ENCODE results near the gene STK31.

STK31 gene

GRCh38 chr7:23804707-23805106 is 94.7 kb downstream of the STK31 start:
- Histone ChIP-seq H3K4me2 (ENCODE audit: low read depth, low read length, poor library complexity, severe bottlenecking) (no peak overlapping the region), H3K36me3 (ENCODE audit: insufficient read depth, low read length) (no peaks in the 10 kb centered on the region), H3K4me3 (ENCODE audit: low read length, poor library complexity, severe bottlenecking) (no peak overlapping the region), H3K9ac (ENCODE audit: low read depth, low read length, poor library complexity, severe bottlenecking) (no peak overlapping the region), H3K4me1 (ENCODE audit: insufficient read depth, low read length, poor library complexity, severe bottlenecking) (no peaks in the 10 kb centered on the region), H3K79me2 (ENCODE audit: insufficient read depth, low read length) (no peaks in the 10 kb centered on the region), H3F3A (ENCODE audit: low read depth) (no peaks in the 10 kb centered on the region), H4K20me1 (ENCODE audit: insufficient read depth, low read length, poor library complexity, severe bottlenecking) (no peaks in the 10 kb centered on the region), H3K9me3 (ENCODE audit: insufficient read depth, low read depth, low read length) (0 out of 2 replicates have a peak, but pooled peaks cover under 1% of the 10 kb centered on the region), H2AFZ (ENCODE audit: low read length) (no peak overlapping the region), H3K9me2 (replicated peaks; ENCODE audit: low read depth, low read length) (no peaks in the 10 kb centered on the region), H3K27me3 (ENCODE audit: insufficient read depth, low read length, poor library complexity, severe bottlenecking) (no peaks in the 10 kb centered on the region)
- no peak for TF ChIP-seq CTCF (conservative IDR thresholded peaks at IDR 0.05; ENCODE audit: low read length)
- TF ChIP-seq EZH2phosphoT487 (IDR thresholded peaks at IDR 0.05; ENCODE audit: borderline replicate concordance): no peak

GRCh38 chr7:23808421-23808820 is 98.4 kb downstream of the STK31 start:
- H3K4me2 ChIP-seq (ENCODE audit: low read depth, low read length, poor library complexity, severe bottlenecking): no peak overlapping the region
- no peak overlapping the region for H3K4me3 ChIP-seq (ENCODE audit: low read length, poor library complexity, severe bottlenecking)
- TF ChIP-seq EZH2phosphoT487 (IDR thresholded peaks at IDR 0.05; ENCODE audit: borderline replicate concordance): no peak
- TF ChIP-seq CTCF (conservative IDR thresholded peaks at IDR 0.05; ENCODE audit: low read length): no peak
- H3F3A ChIP-seq (ENCODE audit: low read depth): no peaks in the 10 kb centered on the region
- H3K27me3 ChIP-seq (ENCODE audit: insufficient read depth, low read length, poor library complexity, severe bottlenecking): no peaks in the 10 kb centered on the region
- peaks cover 3% of the 10 kb centered on the region; the same call in 1 of the 2 replicates for H3K9me3 ChIP-seq (ENCODE audit: insufficient read depth, low read depth, low read length)
- no peaks in the 10 kb centered on the region for H3K9me2 ChIP-seq (replicated peaks; ENCODE audit: low read depth, low read length)
- H4K20me1 ChIP-seq (ENCODE audit: insufficient read depth, low read length, poor library complexity, severe bottlenecking): no peaks in the 10 kb centered on the region
- no peaks in the 10 kb centered on the region for H3K36me3 ChIP-seq (ENCODE audit: insufficient read depth, low read length)
- no peaks in the 10 kb centered on the region for H3K79me2 ChIP-seq (ENCODE audit: insufficient read depth, low read length)
- no peak overlapping the region for H3K9ac ChIP-seq (ENCODE audit: low read depth, low read length, poor library complexity, severe bottlenecking)
- H3K4me1 ChIP-seq (ENCODE audit: insufficient read depth, low read length, poor library complexity, severe bottlenecking): peaks cover 4% of the 10 kb centered on the region
- no peak overlapping the region for H2AFZ ChIP-seq (ENCODE audit: low read length)

- Histone ChIP-seq H3K9ac (ENCODE audit: low read depth, low read length, poor library complexity, severe bottlenecking) (no peak overlapping the region), H3K79me2 (ENCODE audit: insufficient read depth, low read length) (no peaks in the 10 kb centered on the region), H3F3A (ENCODE audit: low read depth) (no peaks in the 10 kb centered on the region), H3K9me3 (ENCODE audit: insufficient read depth, low read depth, low read length) (peaks cover 3% of the 10 kb centered on the region; the same call in 1 of the 2 replicates), H3K27me3 (ENCODE audit: insufficient read depth, low read length, poor library complexity, severe bottlenecking) (no peaks in the 10 kb centered on the region), H2AFZ (ENCODE audit: low read length) (no peak overlapping the region), H3K4me2 (ENCODE audit: low read depth, low read length, poor library complexity, severe bottlenecking) (no peak overlapping the region), H3K4me1 (ENCODE audit: insufficient read depth, low read length, poor library complexity, severe bottlenecking) (peaks cover 12% of the 10 kb centered on the region), H3K9me2 (replicated peaks; ENCODE audit: low read depth, low read length) (no peaks in the 10 kb centered on the region), H3K36me3 (ENCODE audit: insufficient read depth, low read length) (no peaks in the 10 kb centered on the region), H3K4me3 (ENCODE audit: low read length, poor library complexity, severe bottlenecking) (no peak overlapping the region), H4K20me1 (ENCODE audit: insufficient read depth, low read length, poor library complexity, severe bottlenecking) (no peaks in the 10 kb centered on the region)
- TF ChIP-seq CTCF (conservative IDR thresholded peaks at IDR 0.05; ENCODE audit: low read length) (no peak), EZH2phosphoT487 (IDR thresholded peaks at IDR 0.05; ENCODE audit: borderline replicate concordance) (no peak)
These were observed 100.1 kb downstream of the STK31 start for GRCh38 chr7:23810099-23810498.
